NCI-H187 treated with DMSO at 0.1 percent for 48 hours (cell line): ENCODE data around the gene LRIF1.
"Not testable (repeated sequence)": the region's sequence is repeated elsewhere in the genome, so short reads cannot be mapped to it uniquely, and the experiment has no call there.

Experiments used
- DNase-seq: peaks from one replicate; lab custom pipeline; 2025; lab: John Stamatoyannopoulos, UW

LRIF1 gene

GRCh38 chr1:110951161-110951560 is 12.6 kb downstream of the LRIF1 start:
- no peak for DNase-seq

DNA sequence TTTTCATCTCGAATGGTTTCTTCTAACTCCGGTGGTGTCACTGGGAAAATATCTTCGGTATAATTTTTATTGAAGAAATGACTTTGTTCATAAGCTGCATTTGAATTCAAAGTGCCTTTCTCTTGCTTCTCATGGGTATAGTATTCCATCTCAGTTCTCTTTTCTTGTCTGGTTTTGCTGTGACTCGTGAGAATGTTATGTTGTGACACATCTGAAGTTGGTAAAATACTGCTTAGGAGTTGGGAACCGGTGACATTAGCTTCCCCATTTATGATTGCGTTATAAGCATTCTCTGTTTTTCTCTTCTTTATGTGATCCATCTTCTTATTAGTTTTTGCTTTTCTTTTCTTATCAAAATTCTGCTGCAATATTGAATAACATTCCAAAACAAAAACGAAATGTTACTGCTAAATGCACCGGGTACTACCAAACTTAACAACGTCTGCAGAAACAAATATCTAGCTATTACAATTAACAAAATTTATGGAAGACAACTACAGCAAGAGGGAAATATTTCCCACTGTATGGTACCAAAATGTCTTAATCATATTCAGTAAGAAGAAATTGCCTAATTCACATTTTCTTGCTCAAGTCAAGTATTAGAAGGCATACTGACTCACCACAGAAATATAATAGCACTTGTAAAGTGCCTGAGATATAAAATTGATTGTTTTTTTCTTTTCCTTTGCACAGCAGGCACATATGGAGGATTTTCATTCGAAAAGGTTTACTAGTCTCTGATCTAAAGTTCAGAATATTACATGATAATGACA is 15.5 kb downstream of the LRIF1 start:
- DNase-seq: no peak

- DNase-seq: no peak
Observed at GRCh38 chr1:110945626-110946025, 18.1 kb downstream of the LRIF1 start.

GRCh38 chr1:110944806-110945205 is 18.9 kb downstream of the LRIF1 start:
- no peak for DNase-seq

GRCh38 chr1:110936567-110936966 is 27.2 kb downstream of the LRIF1 start:
- DNase-seq: no peak

DNA sequence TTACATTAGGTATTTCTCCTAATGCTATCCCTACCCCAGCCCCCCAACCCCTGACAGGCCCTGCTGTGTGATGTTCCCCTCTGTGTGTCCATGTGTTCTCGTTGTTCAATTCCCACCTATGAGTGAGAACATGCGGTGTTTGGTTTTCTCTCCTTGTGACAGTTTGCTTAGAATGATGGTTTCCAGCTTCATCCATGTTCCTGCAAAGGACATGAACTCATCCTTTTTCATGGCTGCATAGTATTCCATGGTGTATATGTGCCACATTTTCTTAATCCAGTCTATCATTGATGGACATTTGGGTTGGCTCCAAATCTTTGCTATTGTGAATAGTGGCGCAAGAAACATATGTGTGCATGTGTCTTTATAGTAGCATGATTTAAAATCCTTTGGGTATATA is 32.6 kb downstream of the LRIF1 start:
- DNase-seq: not testable (repeated sequence)

GRCh38 chr1:110928904-110929303 is 34.8 kb downstream of the LRIF1 start:
- no peak for DNase-seq

- DNase-seq: no peak
Observed at GRCh38 chr1:110928191-110928590, 35.5 kb downstream of the LRIF1 start.

- DNase-seq: no peak
Observed at GRCh38 chr1:110927484-110928075, 36.1 kb downstream of the LRIF1 start.

GRCh38 chr1:110921953-110922352 is 41.8 kb downstream of the LRIF1 start:
- no peak for DNase-seq

DNA sequence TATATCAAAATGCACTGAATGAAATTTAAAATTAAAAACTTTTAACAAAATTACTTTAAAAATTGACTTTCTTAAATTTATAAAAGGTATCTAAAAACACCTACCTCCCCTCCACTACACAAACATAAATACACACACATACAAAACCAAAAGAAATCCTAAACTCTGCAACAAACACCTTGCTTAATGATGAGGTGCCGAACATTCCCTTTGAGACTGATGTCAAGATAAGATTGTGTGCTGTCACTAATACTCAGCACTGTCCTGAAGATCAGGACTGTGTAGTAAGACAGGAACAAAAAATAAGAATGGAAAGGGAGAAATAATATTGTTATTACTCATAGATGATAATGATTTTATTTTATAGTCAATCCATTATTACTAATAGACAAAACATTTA is 45.7 kb downstream of the LRIF1 start:
- no peak for DNase-seq

GRCh38 chr1:110916669-110917306 is 46.9 kb downstream of the LRIF1 start:
- no peak for DNase-seq

DNA sequence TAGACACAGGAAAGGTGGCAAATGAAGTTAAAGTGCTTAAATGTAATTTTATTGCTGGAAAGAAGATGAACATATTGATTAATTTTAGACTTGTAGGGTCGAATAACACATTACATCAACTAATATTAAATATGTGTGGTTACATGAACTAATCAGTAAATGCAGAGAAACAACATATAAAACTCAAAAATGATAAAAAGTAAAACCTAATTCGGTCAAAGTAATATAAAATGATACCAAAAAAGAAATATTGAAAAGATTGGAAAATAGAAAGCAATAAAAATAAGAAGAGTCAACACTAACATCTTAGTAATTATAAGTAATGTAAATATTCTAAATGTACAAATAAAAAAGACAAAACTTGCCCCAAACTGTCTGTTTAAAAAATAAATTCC is 47.5 kb downstream of the LRIF1 start:
- no peak for DNase-seq

DNA sequence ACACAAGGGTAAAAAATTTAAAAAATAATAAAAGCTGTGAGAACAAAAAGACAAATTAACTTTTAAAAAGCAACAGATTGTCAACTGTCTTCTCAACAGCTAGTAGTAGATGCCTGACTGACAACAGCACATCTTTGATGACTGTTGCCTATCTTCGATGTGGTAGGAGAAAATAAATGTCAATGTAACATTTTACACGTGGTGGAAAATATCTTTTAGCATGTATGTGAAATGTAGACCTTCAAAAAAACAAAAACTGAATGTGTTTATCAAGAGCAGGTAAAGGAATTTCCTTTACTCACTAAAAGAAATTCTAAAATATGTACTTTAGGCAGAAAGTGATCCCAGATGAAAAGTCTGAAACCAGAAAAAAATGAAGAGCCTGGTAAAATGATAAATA is 47.9 kb downstream of the LRIF1 start:
- DNase-seq: no peak

- no peak for DNase-seq
Observed at GRCh38 chr1:110914676-110915075, 49.0 kb downstream of the LRIF1 start.

- no peak for DNase-seq
Observed at GRCh38 chr1:110912784-110913183, 50.9 kb downstream of the LRIF1 start.

- DNase-seq: no peak
Observed at GRCh38 chr1:110903853-110904500, 59.7 kb downstream of the LRIF1 start.

- DNase-seq: no peak
Observed at GRCh38 chr1:110902820-110903463, 60.8 kb downstream of the LRIF1 start.

- DNase-seq: no peak
Observed at GRCh38 chr1:110899458-110899843, 64.3 kb downstream of the LRIF1 start.

DNA sequence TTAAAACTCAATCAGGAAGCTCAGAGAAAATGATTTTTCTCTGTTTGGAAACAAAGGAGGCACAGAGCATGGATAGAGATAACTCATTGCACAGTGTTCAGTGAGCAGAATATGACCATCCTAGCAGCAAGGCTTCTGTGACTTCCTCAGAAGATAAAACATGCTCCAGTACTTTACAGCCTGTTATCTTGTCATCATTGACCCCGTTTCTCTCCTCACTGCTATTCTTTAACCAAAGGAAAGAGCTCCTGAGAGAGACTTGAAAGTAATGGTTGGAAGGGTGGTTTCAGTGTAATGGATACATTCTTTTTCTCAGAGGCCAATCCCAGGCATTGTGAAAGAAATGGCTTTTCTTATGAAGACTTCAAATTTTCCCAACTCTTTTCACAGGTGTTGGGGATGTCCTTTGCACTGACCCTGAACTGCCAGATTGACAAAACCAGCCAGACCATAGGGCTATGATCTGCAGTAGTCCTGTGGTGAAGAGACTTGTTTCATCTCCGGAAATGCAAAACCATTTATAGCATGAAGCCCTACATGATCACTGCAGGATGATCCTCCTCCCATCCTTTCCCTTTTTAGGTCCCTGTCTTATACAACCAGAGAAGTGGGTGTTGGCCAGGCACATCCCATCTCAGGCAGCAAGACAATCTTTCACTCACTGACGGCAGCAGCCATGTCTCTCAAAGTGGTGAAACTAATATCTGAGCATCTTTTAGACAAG is 64.8 kb downstream of the LRIF1 start:
- no peak for DNase-seq

DNA sequence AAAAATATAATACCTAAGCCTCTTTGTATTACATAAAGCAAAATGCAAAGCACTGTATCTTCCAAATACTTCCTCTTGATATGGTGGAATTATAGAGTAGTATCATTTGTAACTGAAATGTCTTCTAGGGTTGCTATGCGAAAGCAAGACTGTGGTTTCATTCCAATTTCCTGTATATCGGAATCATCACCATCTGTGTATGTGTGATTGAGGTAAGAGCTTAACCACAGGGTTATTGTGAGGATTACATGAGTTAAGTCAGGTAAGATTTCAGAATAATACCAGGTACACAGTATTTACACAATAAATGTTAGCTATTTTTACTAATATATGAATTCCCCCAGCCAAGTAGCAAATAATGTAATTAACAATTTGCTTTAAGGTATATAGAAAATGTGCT is 66.0 kb downstream of the LRIF1 start:
- DNase-seq: no peak
